BE2C (cell line): ENCODE data around the gene SCRT2.

Source experiments
- DNase-seq: peaks from one replicate; pipeline ENCODE4 v3.0.0-alpha.2; 2020
- H3K27me3 ChIP-seq: fragments of 250-450 bp; sonication (Bioruptor Pico); 2 replicates; pipeline ENCODE4 v1.5.1; 2020; ENCODE audit warnings: mild to moderate bottlenecking
- H3K36me3 ChIP-seq: fragments of 250-450 bp; sonication (Bioruptor Pico); 2 replicates; pipeline ENCODE4 v1.5.1; 2020; ENCODE audit warnings: mild to moderate bottlenecking
- H3K4me1 ChIP-seq: fragments of 250-450 bp; sonication (Bioruptor Pico); 2 replicates; pipeline ENCODE4 v1.5.1; 2020
- H3K4me3 ChIP-seq: 2 replicates; pipeline ENCODE4 v1.5.1; 2011; ENCODE audit warnings: low read depth, low read length
- H3K9me3 ChIP-seq: fragments of 250-450 bp; sonication (Bioruptor Pico); 2 replicates; pipeline ENCODE4 v1.5.1; 2020
- CTCF ChIP-seq: IDR thresholded peaks from 2 replicates; pipeline ENCODE4 v1.5.1; 2012; ENCODE audit warnings: mild to moderate bottlenecking, low read depth, low read length

Gene SCRT2

GRCh38 chr20:677957-678356 lies 2.4 kb upstream of the SCRT2 start:
- DNase-seq: no peak
- Histone ChIP-seq H3K27me3 (no peaks in the 10 kb centered on the region), H3K36me3 (no peaks in the 10 kb centered on the region), H3K9me3 (no peaks in the 10 kb centered on the region), H3K4me1 (no peaks in the 10 kb centered on the region), H3K4me3 (no peak overlapping the region)
- TF ChIP-seq CTCF: no peak

GRCh38 chr20:676967-677366 lies 1.4 kb upstream of the SCRT2 start:
- TF ChIP-seq CTCF: no peak
- no peaks in the 10 kb centered on the region for H3K27me3 ChIP-seq
- peak overlapping the region; percentile 72 for H3K4me3 ChIP-seq
- no peaks in the 10 kb centered on the region for H3K36me3 ChIP-seq
- no peaks in the 10 kb centered on the region for H3K4me1 ChIP-seq
- DNase-seq: no peak
- H3K9me3 ChIP-seq: no peaks in the 10 kb centered on the region

- Histone ChIP-seq H3K4me1 (no peaks in the 10 kb centered on the region), H3K27me3 (no peaks in the 10 kb centered on the region), H3K4me3 (peak overlapping the region; percentile 72), H3K9me3 (no peaks in the 10 kb centered on the region), H3K36me3 (no peaks in the 10 kb centered on the region)
- TF ChIP-seq CTCF: no peak
- DNase-seq: no peak
Observed at GRCh38 chr20:676315-676937, 824 bp upstream of the SCRT2 start.

- DNase-seq: peak; percentile 24
- H3K27me3 ChIP-seq: no peaks in the 10 kb centered on the region
Observed at GRCh38 chr20:675033-675452, 559 bp downstream of the SCRT2 start.

GRCh38 chr20:673603-674001 lies 2.0 kb downstream of the SCRT2 start:
- no peak for TF ChIP-seq CTCF
- Histone ChIP-seq H3K4me3 (no peak overlapping the region), H3K9me3 (no peaks in the 10 kb centered on the region), H3K27me3 (no peaks in the 10 kb centered on the region), H3K4me1 (no peaks in the 10 kb centered on the region), H3K36me3 (no peaks in the 10 kb centered on the region)
- no peak for DNase-seq

More at GRCh38 chr20:675033-675452, 559 bp downstream of the SCRT2 start:
- no peak for TF ChIP-seq CTCF
- Histone ChIP-seq H3K36me3 (no peaks in the 10 kb centered on the region), H3K9me3 (no peaks in the 10 kb centered on the region), H3K4me3 (peak overlapping the region; percentile 72), H3K4me1 (no peaks in the 10 kb centered on the region)

- H3K27me3 ChIP-seq: no peaks in the 10 kb centered on the region
- H3K4me1 ChIP-seq: no peaks in the 10 kb centered on the region
- no peak overlapping the region for H3K4me3 ChIP-seq
- H3K36me3 ChIP-seq: no peaks in the 10 kb centered on the region
- no peaks in the 10 kb centered on the region for H3K9me3 ChIP-seq
- DNase-seq: no peak
- TF ChIP-seq CTCF: peak; percentile 48
Observed at GRCh38 chr20:672963-673602, 2.5 kb downstream of the SCRT2 start.
